Activated CD8-positive, alpha-beta memory T cell treated with anti-CD3 and anti-CD28 coated beads, Interleukin-2, amount 10 ng/mL, durations not matched to agents 7 days and 5 days (primary cell): ENCODE results near the gene F3. TPM values are rescaled to one million over a fixed set of nuclear protein-coding genes. Genes with fewer than 3 reads are reported as not detected.

ENCODE experiments used
- ATAC-seq: fragments of 150-1000 bp; cut with Tn5 transposase; one replicate; pipeline ENCODE4 v1.10.0; 2021; ENCODE audit warnings: moderate library complexity
- CTCF ChIA-PET: fragments of 350-600 bp; sonication (Branson Sonifier 250); formaldehyde crosslinking; loops from one replicate; lab custom pipeline; 2021; ENCODE audit warnings: antibody characterized with exemption; lab: Charles Lee
- DNase-seq: peaks from one replicate; pipeline ENCODE4 v3.0.0-alpha.2; 2020
- H3K27ac Mint-ChIP-seq: one replicate; pipeline ENCODE4 v1.8.0; 2021; ENCODE audit warnings: mild to moderate bottlenecking, mixed read lengths
- H3K27me3 Mint-ChIP-seq: one replicate; pipeline ENCODE4 v1.8.0; 2021; ENCODE audit warnings: mixed read lengths
- H3K36me3 Mint-ChIP-seq: one replicate; pipeline ENCODE4 v1.8.0; 2021; ENCODE audit warnings: mild to moderate bottlenecking, mixed read lengths
- H3K4me1 Mint-ChIP-seq: one replicate; pipeline ENCODE4 v1.8.0; 2021; ENCODE audit warnings: mixed read lengths
- H3K4me3 Mint-ChIP-seq: one replicate; pipeline ENCODE4 v1.8.0; 2021; ENCODE audit warnings: mild to moderate bottlenecking, moderate library complexity, mixed read lengths
- H3K9me3 Mint-ChIP-seq: one replicate; pipeline ENCODE4 v1.8.0; 2022; ENCODE audit warnings: low read depth, mixed read lengths
- total RNA-seq, 2 experiments: library from RNA; stranded (reverse); gene quantifications; one replicate each; pipeline ENCODE4 v1.2.3, GENCODE V29; 2021

F3 gene
- total RNA-seq, 2 experiments from 2014 or later = 0.23 TPM; not detected in 1

- Mint-ChIP-seq H3K9me3 (no peaks in the 10 kb centered on the region), H3K27ac (no peak overlapping the region), H3K4me1 (no peaks in the 10 kb centered on the region), H3K27me3 (peaks cover 3% of the 10 kb centered on the region), H3K4me3 (no peak overlapping the region), H3K36me3 (no peaks in the 10 kb centered on the region)
- CTCF ChIA-PET = no interaction called here
- no peak for DNase-seq
- ATAC-seq = no peak
Observed at GRCh38 chr1:94565901-94566300, 24.3 kb upstream of the F3 start.

- Mint-ChIP-seq H3K27ac (no peak overlapping the region), H3K4me3 (no peak overlapping the region), H3K27me3 (peaks cover 3% of the 10 kb centered on the region), H3K36me3 (no peaks in the 10 kb centered on the region), H3K9me3 (no peaks in the 10 kb centered on the region), H3K4me1 (no peaks in the 10 kb centered on the region)
- CTCF ChIA-PET = no interaction called here
- ATAC-seq = no peak
- no peak for DNase-seq
Observed at GRCh38 chr1:94562519-94563260, 21.1 kb upstream of the F3 start.

- CTCF ChIA-PET = interaction anchor here (1.7 kb wide), 1 partner anchor 40 kb away, joined by 5 read pairs; no protein-coding TSS in a partner anchor
- H3K36me3 Mint-ChIP-seq = no peaks in the 10 kb centered on the region
- no peak overlapping the region for H3K27ac Mint-ChIP-seq
- no peak for ATAC-seq
- no peak for DNase-seq
- H3K9me3 Mint-ChIP-seq = no peaks in the 10 kb centered on the region
- no peak overlapping the region for H3K4me3 Mint-ChIP-seq
- peaks cover 3% of the 10 kb centered on the region for H3K27me3 Mint-ChIP-seq
- no peaks in the 10 kb centered on the region for H3K4me1 Mint-ChIP-seq
Observed at GRCh38 chr1:94560333-94560732, 18.8 kb upstream of the F3 start.

GRCh38 chr1:94559921-94560320 is 18.4 kb upstream of the F3 start:
- no peak overlapping the region for H3K27ac Mint-ChIP-seq
- ATAC-seq (no peak), DNase-seq (no peak)
- no peaks in the 10 kb centered on the region for H3K9me3 Mint-ChIP-seq
- H3K4me1 Mint-ChIP-seq = no peaks in the 10 kb centered on the region
- peaks cover 3% of the 10 kb centered on the region for H3K27me3 Mint-ChIP-seq
- H3K4me3 Mint-ChIP-seq = no peak overlapping the region
- H3K36me3 Mint-ChIP-seq = no peaks in the 10 kb centered on the region
- CTCF ChIA-PET = interaction anchor here (1.7 kb wide), 1 partner anchor 40 kb away, joined by 5 read pairs; no protein-coding TSS in a partner anchor

- no peaks in the 10 kb centered on the region for H3K9me3 Mint-ChIP-seq
- no peak overlapping the region for H3K4me3 Mint-ChIP-seq
- no peak overlapping the region for H3K27ac Mint-ChIP-seq
- ATAC-seq (no peak), DNase-seq (no peak)
- no peaks in the 10 kb centered on the region for H3K4me1 Mint-ChIP-seq
- CTCF ChIA-PET = no interaction called here
- peaks cover 15% of the 10 kb centered on the region for H3K27me3 Mint-ChIP-seq
- H3K36me3 Mint-ChIP-seq = no peaks in the 10 kb centered on the region
Observed at GRCh38 chr1:94555091-94555490, 13.5 kb upstream of the F3 start.

- Mint-ChIP-seq H3K36me3 (no peaks in the 10 kb centered on the region), H3K4me1 (no peaks in the 10 kb centered on the region), H3K27me3 (peaks cover 15% of the 10 kb centered on the region), H3K9me3 (no peaks in the 10 kb centered on the region), H3K27ac (no peak overlapping the region), H3K4me3 (no peak overlapping the region)
- ATAC-seq (no peak), DNase-seq (no peak)
- CTCF ChIA-PET = no interaction called here
Observed at GRCh38 chr1:94554580-94554979, 13.0 kb upstream of the F3 start.

- CTCF ChIA-PET = no interaction called here
- ATAC-seq = no peak
- Mint-ChIP-seq H3K27ac (no peak overlapping the region), H3K4me1 (no peaks in the 10 kb centered on the region), H3K27me3 (peaks cover 15% of the 10 kb centered on the region), H3K9me3 (no peaks in the 10 kb centered on the region), H3K36me3 (no peaks in the 10 kb centered on the region), H3K4me3 (no peak overlapping the region)
- no peak for DNase-seq
Observed at GRCh38 chr1:94553931-94554330, 12.4 kb upstream of the F3 start.

- ATAC-seq (no peak), DNase-seq (no peak)
- Mint-ChIP-seq H3K4me1 (no peaks in the 10 kb centered on the region), H3K9me3 (no peaks in the 10 kb centered on the region), H3K36me3 (no peaks in the 10 kb centered on the region), H3K27ac (no peak overlapping the region), H3K27me3 (peaks cover 15% of the 10 kb centered on the region), H3K4me3 (no peak overlapping the region)
- CTCF ChIA-PET = no interaction called here
Observed at GRCh38 chr1:94553323-94553730, 11.8 kb upstream of the F3 start.

GRCh38 chr1:94552071-94552586 is 10.6 kb upstream of the F3 start:
- Mint-ChIP-seq H3K36me3 (no peaks in the 10 kb centered on the region), H3K4me3 (no peak overlapping the region), H3K4me1 (no peaks in the 10 kb centered on the region), H3K27ac (no peak overlapping the region), H3K9me3 (no peaks in the 10 kb centered on the region), H3K27me3 (peaks cover 25% of the 10 kb centered on the region)
- CTCF ChIA-PET = no interaction called here
- DNase-seq (no peak), ATAC-seq (no peak)

- H3K27ac Mint-ChIP-seq = no peak overlapping the region
- peaks cover 31% of the 10 kb centered on the region for H3K27me3 Mint-ChIP-seq
- no peaks in the 10 kb centered on the region for H3K9me3 Mint-ChIP-seq
- DNase-seq (no peak), ATAC-seq (no peak)
- H3K36me3 Mint-ChIP-seq = no peaks in the 10 kb centered on the region
- CTCF ChIA-PET = no interaction called here
- no peak overlapping the region for H3K4me3 Mint-ChIP-seq
- no peaks in the 10 kb centered on the region for H3K4me1 Mint-ChIP-seq
Observed at GRCh38 chr1:94551449-94551848, 9.9 kb upstream of the F3 start.

GRCh38 chr1:94550800-94551241 is 9.3 kb upstream of the F3 start:
- Mint-ChIP-seq H3K4me1 (no peaks in the 10 kb centered on the region), H3K36me3 (no peaks in the 10 kb centered on the region), H3K4me3 (no peak overlapping the region), H3K27me3 (peaks cover 36% of the 10 kb centered on the region), H3K27ac (no peak overlapping the region), H3K9me3 (no peaks in the 10 kb centered on the region)
- DNase-seq = no peak
- ATAC-seq = no peak
- CTCF ChIA-PET = no interaction called here

- no peak overlapping the region for H3K4me3 Mint-ChIP-seq
- H3K4me1 Mint-ChIP-seq = no peaks in the 10 kb centered on the region
- no peak overlapping the region for H3K27ac Mint-ChIP-seq
- DNase-seq (no peak), ATAC-seq (no peak)
- CTCF ChIA-PET = no interaction called here
- H3K36me3 Mint-ChIP-seq = no peaks in the 10 kb centered on the region
- H3K9me3 Mint-ChIP-seq = no peaks in the 10 kb centered on the region
- H3K27me3 Mint-ChIP-seq = peaks cover 36% of the 10 kb centered on the region
Observed at GRCh38 chr1:94550396-94550795, 8.8 kb upstream of the F3 start.

GRCh38 chr1:94549706-94550105 is 8.1 kb upstream of the F3 start:
- CTCF ChIA-PET = no interaction called here
- Mint-ChIP-seq H3K27me3 (peaks cover 42% of the 10 kb centered on the region), H3K4me3 (no peak overlapping the region), H3K36me3 (no peaks in the 10 kb centered on the region), H3K9me3 (no peaks in the 10 kb centered on the region), H3K4me1 (no peaks in the 10 kb centered on the region), H3K27ac (no peak overlapping the region)
- DNase-seq (no peak), ATAC-seq (no peak)

GRCh38 chr1:94544706-94545490 is 3.3 kb upstream of the F3 start:
- Mint-ChIP-seq H3K27me3 (peaks cover 68% of the 10 kb centered on the region), H3K4me1 (peaks cover 14% of the 10 kb centered on the region), H3K36me3 (no peaks in the 10 kb centered on the region), H3K9me3 (no peaks in the 10 kb centered on the region), H3K27ac (no peak overlapping the region), H3K4me3 (no peak overlapping the region)
- no peak for ATAC-seq
- CTCF ChIA-PET = no interaction called here
- no peak for DNase-seq
